ENCODE measurements around the gene COL28A1.
A peak's percentile ranks its signal among the peaks of the same experiment; 100 is the strongest.

The COL28A1 gene

GRCh38 chr7:7512861-7513597 lies 22.6 kb downstream of the COL28A1 start:
- no peak overlapping the region for H3K4me3 ChIP-seq (ENCODE audit: low read depth, low read length)
- DNase-seq (ENCODE audit: low read depth): no peak
- TF ChIP-seq CTCF (IDR thresholded peaks at IDR 0.05; ENCODE audit: control insufficient read depth, extremely low read depth, insufficient read depth): no peak

DNA sequence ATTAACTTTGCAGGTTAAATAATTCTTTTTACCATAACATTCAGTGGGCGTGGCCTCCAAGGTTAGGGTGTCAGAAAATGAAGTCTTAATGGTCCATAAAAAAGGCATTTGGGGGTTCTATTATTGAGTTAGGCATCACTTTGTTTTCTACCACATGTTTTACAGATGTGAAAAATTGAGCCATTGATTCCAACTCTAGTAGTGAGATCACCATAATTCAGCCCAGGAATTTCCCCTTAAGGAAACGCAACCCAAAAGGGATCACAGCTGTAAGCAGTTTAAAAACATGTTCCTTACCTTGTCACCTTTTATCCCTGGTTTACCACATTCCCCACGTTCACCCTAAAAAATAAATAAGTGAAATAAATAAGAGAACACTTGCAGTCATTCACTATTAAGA lies 24.9 kb downstream of the COL28A1 start:
- no peak for DNase-seq (ENCODE audit: low read depth)
- TF ChIP-seq CTCF (IDR thresholded peaks at IDR 0.05; ENCODE audit: control insufficient read depth, extremely low read depth, insufficient read depth): no peak
- H3K4me3 ChIP-seq (ENCODE audit: low read depth, low read length): no peak overlapping the region

DNA sequence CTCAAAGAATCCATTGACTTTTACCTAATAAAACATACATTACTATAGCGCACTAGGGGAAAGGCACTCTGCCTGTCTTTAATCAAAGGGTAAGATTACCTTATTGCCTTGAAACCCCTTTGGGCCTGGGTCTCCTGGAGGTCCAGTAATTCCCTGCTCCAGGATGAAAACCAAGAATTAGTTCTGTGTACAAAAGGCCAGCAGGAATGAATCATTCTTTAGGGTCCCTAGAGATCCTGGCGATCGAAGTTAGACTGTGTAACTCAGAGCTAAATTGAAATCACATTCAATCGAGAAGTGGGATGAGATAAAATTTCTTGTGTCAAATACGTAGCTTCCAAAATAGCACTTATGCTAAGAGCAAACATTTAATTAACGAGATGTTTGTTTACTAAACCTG lies 29.8 kb downstream of the COL28A1 start:
- no peak for DNase-seq (ENCODE audit: low read depth)
- no peak overlapping the region for H3K4me3 ChIP-seq (ENCODE audit: low read depth, low read length)
- no peak for TF ChIP-seq CTCF (IDR thresholded peaks at IDR 0.05; ENCODE audit: control insufficient read depth, extremely low read depth, insufficient read depth)

DNA sequence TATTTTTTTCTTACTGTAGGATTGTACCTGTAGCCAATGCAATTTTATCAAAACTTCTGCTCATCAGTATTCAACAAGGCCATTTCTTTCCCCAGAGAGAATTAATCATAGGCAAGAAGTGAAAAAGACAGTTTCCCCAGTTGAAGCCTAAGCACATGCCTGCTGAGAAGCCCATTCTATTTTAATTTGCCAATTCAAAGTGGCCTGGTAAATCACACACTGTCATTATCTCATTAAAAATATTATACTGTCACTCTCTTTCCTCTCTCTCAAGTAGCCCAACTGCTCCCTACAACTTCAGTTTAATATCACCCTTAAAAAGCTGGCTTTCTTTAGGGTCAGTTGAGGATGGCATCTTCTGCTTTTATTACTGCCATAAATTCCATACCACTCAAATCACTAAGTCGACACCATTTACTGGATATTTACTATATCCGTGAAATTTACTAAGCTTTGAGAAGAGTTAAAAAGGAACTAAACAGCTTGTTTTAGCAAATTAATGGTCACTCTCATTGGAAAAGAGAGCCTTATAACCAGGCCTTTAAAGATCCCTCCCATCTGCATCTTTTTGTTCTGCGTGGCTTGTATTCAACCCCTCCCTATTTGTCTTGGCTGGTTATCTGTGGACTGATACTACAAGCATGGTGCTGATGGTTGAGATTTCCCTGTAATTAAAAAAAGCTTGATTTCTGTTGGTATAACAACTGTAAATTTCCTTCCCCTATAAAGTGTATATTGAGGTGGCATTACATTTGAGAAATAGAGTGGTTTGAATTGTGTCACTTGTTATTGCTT lies 30.6 kb downstream of the COL28A1 start:
- no peak for TF ChIP-seq CTCF (IDR thresholded peaks at IDR 0.05; ENCODE audit: control insufficient read depth, extremely low read depth, insufficient read depth)
- H3K4me3 ChIP-seq (ENCODE audit: low read depth, low read length): no peak overlapping the region
- peak; percentile 36 for DNase-seq (ENCODE audit: low read depth)

DNA sequence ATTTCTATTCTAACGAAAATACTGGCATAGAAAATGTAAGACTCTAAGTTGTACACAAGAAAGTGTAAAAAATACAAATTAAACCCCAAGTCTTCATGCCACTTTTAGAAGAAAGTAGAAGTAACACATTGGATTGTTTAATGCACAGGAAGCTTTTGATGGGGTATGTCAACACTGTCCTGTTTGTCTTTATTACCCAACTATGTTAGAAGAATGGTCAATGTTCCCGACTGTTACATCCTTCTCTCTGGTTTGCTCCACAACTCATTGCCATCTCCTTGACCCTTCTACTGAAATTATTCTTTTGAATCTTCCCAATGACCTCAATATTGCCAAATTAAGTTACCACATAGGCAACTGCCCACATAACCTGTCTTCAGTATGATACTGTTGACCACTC lies 35.8 kb downstream of the COL28A1 start:
- no peak for TF ChIP-seq CTCF (IDR thresholded peaks at IDR 0.05; ENCODE audit: control insufficient read depth, extremely low read depth, insufficient read depth)
- no peak for DNase-seq (ENCODE audit: low read depth)
- H3K4me3 ChIP-seq (ENCODE audit: low read depth, low read length): no peak overlapping the region

GRCh38 chr7:7498856-7499255 lies 36.8 kb downstream of the COL28A1 start:
- H3K4me3 ChIP-seq (ENCODE audit: low read depth, low read length): no peak overlapping the region
- no peak for TF ChIP-seq CTCF (IDR thresholded peaks at IDR 0.05; ENCODE audit: control insufficient read depth, extremely low read depth, insufficient read depth)
- DNase-seq (ENCODE audit: low read depth): no peak

Measured in LNCaP clone FGC (cell line).